Tibial nerve (tissue), 4 donors: ENCODE results near the gene CRNKL1. TPM values are rescaled to one million over a fixed set of nuclear protein-coding genes. Genes with fewer than 3 reads are reported as not detected.

Source experiments
- DNase-seq, 2 donors: peaks; one replicate each; pipeline ENCODE4 v3.0.0-alpha.2; 2019; ENCODE audit warnings: low spot score in 2 of 2
- H3K27ac ChIP-seq, 4 donors: fragments of 200-600 bp; sonication (generic) in 3 of 4; one replicate each; pipeline ENCODE4 v1.5.1; 2017 to 2019; ENCODE audit warnings: mild to moderate bottlenecking in 1 of 4
- H3K27me3 ChIP-seq, 2 donors: fragments of 200-600 bp; sonication (generic) in 1 of 2; one replicate each; pipeline versions ENCODE4 v1.5.1 to v1.6.0; 2017 to 2019
- H3K36me3 ChIP-seq, 3 donors: fragments of 200-600 bp; sonication (generic); one replicate each; pipeline ENCODE4 v1.5.1; 2018 to 2019
- H3K4me1 ChIP-seq, 4 donors: fragments of 200-600 bp; sonication (generic) in 3 of 4; one replicate each; pipeline ENCODE4 v1.5.1; 2017 to 2019
- H3K4me3 ChIP-seq, 4 donors: fragments of 200-600 bp; sonication (generic) in 3 of 4; one replicate each; pipeline ENCODE4 v1.5.1; 2017 to 2019; ENCODE audit warnings: mild to moderate bottlenecking in 1 of 4, moderate library complexity in 1 of 4
- H3K9me3 ChIP-seq, 4 donors: fragments of 200-600 bp; sonication (generic) in 3 of 4; one replicate each; pipeline ENCODE4 v1.5.1; 2017 to 2019
- CTCF ChIP-seq, 5 experiments: fragments of 200-600 bp in 3 of 5; fragments of 450-650 bp in 2 of 5; sonication (generic) in 3 of 5; IDR thresholded peaks; one replicate each; pipeline ENCODE4 v1.5.1; 2016 to 2019; ENCODE audit warnings: antibody characterized with exemption in 5 of 5, mild to moderate bottlenecking in 3 of 5, moderate library complexity in 2 of 5
- EP300 ChIP-seq, 2 donors: sonication (generic); formaldehyde crosslinking; IDR thresholded peaks; one replicate each; pipeline ENCODE4 v1.6.1; 2017; ENCODE audit warnings: antibody characterized with exemption in 2 of 2, mild to moderate bottlenecking in 1 of 2
- POLR2A ChIP-seq, 2 donors: fragments of 450-650 bp; IDR thresholded peaks; one replicate each; pipeline ENCODE4 v1.6.1; 2017; ENCODE audit warnings: antibody characterized with exemption in 2 of 2, mild to moderate bottlenecking in 2 of 2, moderate library complexity in 2 of 2
- WGBS, 2 donors: methylation state at CpG; one replicate each; pipeline ENCODE4 v1.1.5; 2018; 5-methylcytosine and 5-hydroxymethylcytosine counted together
- total RNA-seq, 4 donors: library from RNA; depleted of rRNA; stranded (reverse); fragments of >200 nt; gene quantifications; one replicate each; pipeline ENCODE4 v1.1.0, GENCODE V29; 2016

Gene CRNKL1
- total RNA-seq, 4 donors from 2014 or later, result 25.5 to 37.9 (median 28.8) TPM

GRCh38 chr20:19986419-19986818 lies 65.8 kb downstream of the CRNKL1 start:
- H3K4me3 ChIP-seq, result no peak overlapping the region
- peaks cover 0 to 98% (median 25%) of the 10 kb centered on the region in 4 donors for H3K4me1 ChIP-seq
- no peaks in the 10 kb centered on the region for H3K9me3 ChIP-seq
- TF ChIP-seq CTCF (IDR thresholded peaks at IDR 0.05) (no peak), POLR2A (IDR thresholded peaks at IDR 0.05) (no peak), EP300 (IDR thresholded peaks at IDR 0.05) (no peak)
- DNase-seq, result no peak
- WGBS, 2 donors, result 29 to 37% methylated on average over 6 of the region's 6 CpGs
- peak overlapping the region in 3 of 4 donors; percentile 50 to 59 (median 55) for H3K27ac ChIP-seq
- no peaks in the 10 kb centered on the region for H3K27me3 ChIP-seq
- H3K36me3 ChIP-seq, result peaks cover 0 to 16% (median 0%) of the 10 kb centered on the region in 3 donors

Other genes with a start within 250 kb of the CRNKL1 start
- gene NAA20, start 35.1 kb downstream of the CRNKL1 start, total RNA-seq, result 10 to 100 TPM; 18.1 to 27.2 (median 20.8) TPM
- gene CFAP61, start 66 bp upstream of the CRNKL1 start, total RNA-seq, result 1 to 10 TPM in 1 of 4 donors, under 1 TPM in 2, not detected in 1; 0.21 to 1.5 (median 0.60) TPM